Measurements from ENCODE around the gene PTPRN2.
"Not testable (repeated sequence)": the region's sequence is repeated elsewhere in the genome, so short reads cannot be mapped to it uniquely, and the experiment has no call there.

PTPRN2 gene

DNA sequence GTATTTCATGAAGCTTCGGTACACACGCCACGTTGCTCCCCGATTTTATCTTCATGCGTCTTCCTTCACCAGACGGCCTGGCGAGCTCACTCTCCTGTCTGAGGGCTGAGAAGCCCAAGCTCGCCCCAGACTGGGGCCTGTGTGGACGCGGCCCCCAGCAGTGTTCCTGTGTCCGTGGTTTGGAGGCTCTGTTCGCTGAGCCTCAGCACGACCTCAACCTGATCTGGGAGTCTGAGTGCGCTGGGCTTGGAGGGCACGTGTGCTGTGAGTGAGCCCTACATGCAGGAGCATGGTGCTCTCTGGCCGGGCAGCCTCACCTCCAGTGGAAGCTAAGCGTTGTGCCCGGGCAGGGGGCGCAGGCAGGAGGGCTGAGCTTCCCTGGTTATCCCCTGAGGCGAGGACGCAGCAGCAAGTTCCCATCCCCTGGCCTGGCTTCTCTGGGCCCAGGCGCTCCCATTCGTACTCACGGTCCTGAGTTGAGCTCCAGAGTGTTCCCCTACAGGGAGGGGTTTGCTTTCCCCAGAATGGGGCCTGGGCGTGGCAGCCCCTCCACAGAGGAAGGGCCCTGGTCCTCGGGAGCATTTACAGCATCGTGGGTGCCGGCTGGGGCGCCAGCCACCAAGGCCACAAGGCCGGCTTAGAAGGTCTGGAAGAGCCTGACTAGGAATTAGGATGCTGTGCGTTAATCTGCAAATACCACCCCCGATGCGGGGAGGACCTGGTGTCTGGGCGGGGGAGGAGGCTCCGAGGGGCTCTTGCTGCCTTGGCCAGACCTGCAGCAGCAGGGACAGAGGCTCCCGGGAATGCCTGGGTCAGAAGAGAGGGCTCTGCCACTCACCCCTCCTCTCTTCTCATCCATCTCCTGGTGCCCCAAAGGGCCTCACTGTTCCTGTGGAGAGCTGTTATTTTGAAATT lies 850.2 kb downstream of the PTPRN2 start:
- no peak for DNase-seq (ENCODE audit: low read depth in 2 of 2, low spot score in 1 of 2)

DNA sequence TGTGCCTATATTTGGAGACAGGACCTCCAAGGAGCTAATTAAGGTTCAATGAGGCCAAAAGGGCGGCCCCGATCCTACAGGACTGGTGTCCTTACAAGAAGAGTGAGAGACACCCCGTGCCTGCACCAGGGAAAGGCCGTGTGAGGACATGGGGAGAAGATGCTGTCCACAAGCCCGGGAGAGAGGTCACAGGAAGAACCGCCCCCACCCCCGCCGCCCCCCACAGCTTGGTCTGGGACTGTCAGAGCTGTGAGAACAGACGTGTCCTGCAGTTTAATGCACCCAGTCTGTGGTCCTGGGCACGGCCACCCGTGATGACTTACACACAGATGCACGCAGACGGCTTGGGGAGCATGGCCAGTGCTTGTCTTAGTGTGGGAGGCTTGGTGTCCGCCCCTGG lies 851.3 kb downstream of the PTPRN2 start:
- DNase-seq (ENCODE audit: low read depth in 2 of 2, low spot score in 1 of 2), result no peak

DNA sequence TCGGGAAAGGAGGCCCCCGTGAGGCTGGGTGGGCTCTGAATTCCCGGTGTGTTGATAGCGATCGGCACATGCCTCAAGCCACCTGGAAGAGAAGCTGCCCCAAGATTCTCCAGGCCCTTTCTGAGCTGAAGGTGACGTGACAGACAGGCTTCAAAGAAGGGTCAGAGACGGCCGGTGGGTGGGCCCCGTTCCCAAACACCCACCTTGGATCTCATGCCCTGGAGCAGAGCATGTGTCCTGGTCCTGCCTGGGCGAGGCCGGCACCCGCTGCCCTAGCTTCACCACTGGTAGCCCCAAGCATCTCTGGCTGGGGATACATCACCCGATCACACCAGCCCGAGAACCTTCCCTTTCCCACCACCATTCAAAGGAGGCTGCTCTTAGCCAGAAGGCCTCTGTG lies 851.8 kb downstream of the PTPRN2 start:
- DNase-seq (ENCODE audit: low read depth in 2 of 2, low spot score in 1 of 2), result no peak

DNA sequence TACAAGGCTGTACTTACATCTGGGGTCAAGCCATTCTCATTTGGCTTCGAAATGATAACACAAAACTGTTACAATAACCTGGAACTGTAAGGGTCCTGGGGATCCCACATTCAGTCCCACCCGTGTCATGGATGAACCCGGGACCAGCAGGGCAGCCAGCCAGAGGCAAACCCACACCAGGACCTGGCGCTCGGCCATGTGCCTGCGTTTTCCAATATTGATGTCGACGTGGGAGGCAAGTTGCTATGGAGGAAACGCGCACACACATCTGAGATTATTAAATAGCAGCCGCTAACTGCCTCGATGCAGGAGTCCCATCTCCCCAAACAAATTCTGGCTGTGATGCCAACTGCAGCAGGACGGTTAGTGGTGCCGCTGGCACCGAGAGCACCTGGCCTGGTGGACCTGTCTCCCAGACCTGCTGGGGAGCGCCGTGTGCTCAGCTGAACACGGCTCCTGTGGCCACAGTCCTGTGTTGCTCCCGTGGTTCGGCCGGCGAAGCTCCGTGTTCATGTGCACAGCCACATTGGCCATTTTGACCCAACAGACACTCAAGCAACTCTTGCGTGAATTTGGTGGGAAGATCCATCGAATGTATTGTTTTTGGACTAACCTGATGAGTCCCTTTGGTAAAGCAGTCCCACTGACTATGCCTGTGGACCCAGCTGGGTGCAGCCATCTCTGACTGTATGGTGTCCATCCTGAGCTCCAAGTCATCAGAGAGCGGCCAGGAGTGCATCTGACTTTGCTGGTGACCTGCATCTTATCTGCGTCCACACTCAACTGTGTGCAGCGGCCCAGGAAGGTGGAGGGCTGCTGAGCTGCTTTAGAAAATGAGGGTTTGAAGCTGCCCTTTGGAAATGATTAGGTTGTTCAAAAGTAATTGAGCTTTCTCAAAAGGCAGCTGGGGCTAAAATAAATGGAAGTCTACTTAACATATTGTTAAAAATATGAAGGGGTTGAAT lies 852.7 kb downstream of the PTPRN2 start:
- no peak for DNase-seq (ENCODE audit: low read depth in 2 of 2, low spot score in 1 of 2)

DNA sequence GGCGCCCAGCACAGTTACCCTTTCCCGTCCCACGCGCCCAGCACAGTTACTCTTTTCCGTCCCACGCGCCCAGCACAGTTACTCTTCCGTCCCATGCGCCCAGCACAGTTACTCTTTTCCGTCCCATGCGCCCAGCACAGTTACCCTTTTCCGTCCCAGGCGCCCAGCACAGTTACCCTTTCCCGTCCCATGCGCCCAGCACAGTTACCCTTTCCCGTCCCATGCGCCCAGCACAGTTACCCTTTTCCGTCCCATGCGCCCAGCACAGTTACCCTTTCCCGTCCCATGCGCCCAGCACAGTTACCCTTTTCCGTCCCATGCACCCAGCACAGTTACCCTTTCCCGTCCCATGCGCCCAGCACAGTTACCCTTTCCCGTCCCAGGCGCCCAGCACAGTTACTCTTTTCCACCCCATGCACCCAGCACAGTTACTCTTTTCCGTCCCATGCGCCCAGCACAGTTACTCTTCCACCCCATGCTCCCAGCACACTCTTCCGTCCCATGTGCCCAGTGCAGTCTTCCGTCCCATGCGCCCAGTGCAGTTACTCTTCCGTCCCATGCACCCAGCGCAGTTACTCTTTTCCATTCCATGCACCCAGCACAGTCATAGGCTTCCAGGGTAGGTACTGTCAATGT lies 853.7 kb downstream of the PTPRN2 start:
- not testable (repeated sequence) for DNase-seq (ENCODE audit: low read depth in 2 of 2, low spot score in 1 of 2)

DNA sequence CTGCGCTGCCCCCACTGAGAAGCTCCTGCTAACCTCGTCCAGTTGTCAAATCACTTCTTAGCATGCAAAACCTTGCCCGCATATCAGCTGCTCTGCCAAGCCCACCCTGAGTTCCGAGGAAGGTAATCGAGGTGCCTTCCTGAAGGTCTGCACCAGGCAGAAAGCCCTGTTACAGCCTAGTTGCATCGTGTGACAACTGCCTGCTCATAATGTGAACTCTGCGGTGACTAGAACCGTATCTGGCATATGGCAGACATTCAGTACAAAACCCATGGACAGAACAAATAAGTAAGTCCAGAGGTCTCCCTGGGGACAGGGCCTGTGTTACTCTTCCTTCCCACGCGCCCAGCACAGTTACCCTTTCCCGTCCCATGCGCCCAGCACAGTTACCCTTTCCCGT lies 856.5 kb downstream of the PTPRN2 start:
- DNase-seq (ENCODE audit: low read depth in 2 of 2, low spot score in 1 of 2), result no peak

DNA sequence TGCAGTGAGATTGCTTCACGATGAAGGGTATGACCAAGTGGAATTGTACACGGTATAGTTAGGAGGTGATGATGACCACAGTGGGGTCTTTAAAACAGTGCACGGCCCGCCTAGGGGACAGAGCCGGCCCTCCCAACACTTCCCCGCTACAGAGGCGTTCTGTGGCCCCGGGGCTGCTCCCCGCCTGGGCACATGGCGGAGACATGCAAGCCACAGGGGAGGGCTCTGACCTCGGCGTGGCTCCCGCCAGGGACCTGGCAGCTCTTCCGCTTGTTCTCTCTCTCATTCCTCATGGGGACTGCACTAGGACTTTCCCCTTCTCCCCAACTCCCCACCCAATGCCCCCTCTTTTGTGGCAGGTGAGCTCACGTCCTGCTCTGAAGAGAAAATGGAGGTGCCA lies 857.0 kb downstream of the PTPRN2 start:
- DNase-seq (ENCODE audit: low read depth in 2 of 2, low spot score in 1 of 2), result no peak

DNA sequence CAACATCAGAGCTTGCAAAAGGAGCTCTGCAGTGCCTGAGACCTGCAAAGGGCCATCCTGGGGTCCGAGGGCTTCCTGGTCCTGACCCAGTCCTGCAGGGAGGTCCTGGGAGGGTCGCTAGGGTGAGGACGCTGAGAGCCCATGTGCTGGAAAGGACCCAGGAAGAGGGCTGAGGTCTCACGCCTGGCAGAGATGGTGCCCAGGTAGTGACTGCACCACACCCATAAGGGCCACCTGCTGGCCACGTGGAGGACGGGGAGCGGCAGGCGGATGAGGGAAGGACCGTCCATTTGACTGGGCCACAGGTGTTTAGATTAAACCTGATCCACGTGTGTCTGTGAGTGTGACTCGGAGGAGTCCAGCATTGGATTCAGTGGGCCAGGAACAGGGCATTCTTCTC lies 858.1 kb downstream of the PTPRN2 start:
- no peak for DNase-seq (ENCODE audit: low read depth in 2 of 2, low spot score in 1 of 2)

DNA sequence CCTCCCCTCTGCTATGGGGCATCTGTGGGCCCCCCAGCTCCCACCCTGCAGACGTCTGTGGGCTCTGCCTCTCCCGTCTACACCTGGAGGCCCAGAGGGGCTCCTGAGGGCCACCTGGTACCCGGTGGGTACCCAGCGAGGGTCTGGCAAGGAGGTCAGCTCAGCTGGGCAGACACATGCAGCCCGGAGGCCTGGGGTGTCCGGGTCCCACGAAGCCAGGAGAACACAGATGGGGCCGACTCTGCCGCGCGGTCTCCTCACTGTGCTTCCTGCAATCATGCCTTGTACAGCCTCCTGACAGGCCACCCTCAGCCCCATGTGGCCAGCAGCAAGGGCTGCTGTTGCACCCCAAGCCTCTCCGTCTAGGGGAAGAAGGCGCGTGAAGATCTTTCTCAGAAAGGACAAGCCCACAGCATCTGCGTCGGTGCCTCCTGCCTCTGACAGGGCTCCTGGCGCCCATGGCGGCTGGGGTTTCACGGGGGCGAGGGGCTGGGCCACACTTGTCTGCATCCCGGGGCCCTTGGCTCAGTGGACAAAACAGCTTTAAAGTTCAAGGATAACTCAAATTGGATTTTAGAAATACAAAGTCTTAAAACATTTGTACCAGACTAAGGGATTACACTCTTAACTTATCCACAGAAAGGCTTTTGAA lies 859.5 kb downstream of the PTPRN2 start:
- no peak for DNase-seq (ENCODE audit: low read depth in 2 of 2, low spot score in 1 of 2)

DNA sequence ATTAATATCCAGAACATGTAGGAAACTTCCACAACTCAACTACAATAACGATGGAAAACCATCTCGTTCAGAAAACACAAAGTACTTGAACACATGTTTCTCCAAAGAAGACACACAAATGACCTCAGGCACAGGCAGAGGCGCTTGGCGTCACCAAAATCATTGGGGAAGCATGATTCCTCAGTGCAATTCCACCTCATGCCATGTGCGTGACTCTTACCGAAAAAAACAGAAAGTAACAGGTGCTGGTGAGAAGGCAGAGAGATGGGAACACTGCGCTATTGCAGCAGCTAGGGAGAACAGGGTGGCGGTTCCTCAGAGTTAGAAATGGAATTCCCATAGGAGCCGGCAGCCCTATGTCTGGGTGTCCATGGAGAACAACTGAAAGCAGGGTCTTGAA lies 860.9 kb downstream of the PTPRN2 start:
- no peak for DNase-seq (ENCODE audit: low read depth in 2 of 2, low spot score in 1 of 2)

DNA sequence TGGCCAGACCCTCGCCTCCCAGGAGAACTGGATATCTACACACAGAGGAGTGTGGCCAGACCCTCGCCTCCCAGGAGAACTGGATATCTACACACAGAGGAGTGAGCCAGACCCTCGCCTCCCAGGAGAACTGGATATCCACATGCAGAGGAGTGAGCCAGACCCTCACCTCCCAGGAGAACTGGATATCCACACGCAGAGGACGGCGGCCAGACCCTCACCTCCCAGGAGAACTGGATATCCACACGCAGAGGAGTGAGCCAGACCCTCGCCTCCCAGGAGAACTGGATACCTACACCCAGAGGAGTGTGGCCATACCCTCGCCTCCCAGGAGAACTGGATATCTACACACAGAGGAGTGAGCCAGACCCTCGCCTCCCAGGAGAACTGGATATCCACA lies 862.3 kb downstream of the PTPRN2 start:
- DNase-seq (ENCODE audit: low read depth in 2 of 2, low spot score in 1 of 2), result not testable (repeated sequence)

DNA sequence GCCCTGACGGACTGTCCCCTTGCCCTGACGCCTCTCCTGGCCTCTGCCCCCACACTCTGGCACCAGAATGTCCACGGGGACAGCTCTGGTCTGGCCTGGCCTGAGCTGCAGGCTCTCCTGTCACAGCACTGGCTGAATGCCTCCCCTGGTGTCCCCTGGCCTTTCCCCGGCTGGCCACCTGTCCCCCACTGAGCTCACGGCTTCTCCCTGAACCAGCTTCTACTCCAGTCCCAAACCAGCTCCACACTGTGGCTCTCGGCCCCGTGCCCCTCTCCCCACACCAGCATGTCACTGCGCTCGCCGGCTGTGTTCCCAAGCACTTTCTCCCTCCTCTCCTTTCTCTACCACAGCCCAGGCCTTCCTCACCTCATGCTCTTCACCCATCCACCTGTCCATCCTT lies 864.4 kb downstream of the PTPRN2 start:
- DNase-seq (ENCODE audit: low read depth in 2 of 2, low spot score in 1 of 2), result no peak

DNA sequence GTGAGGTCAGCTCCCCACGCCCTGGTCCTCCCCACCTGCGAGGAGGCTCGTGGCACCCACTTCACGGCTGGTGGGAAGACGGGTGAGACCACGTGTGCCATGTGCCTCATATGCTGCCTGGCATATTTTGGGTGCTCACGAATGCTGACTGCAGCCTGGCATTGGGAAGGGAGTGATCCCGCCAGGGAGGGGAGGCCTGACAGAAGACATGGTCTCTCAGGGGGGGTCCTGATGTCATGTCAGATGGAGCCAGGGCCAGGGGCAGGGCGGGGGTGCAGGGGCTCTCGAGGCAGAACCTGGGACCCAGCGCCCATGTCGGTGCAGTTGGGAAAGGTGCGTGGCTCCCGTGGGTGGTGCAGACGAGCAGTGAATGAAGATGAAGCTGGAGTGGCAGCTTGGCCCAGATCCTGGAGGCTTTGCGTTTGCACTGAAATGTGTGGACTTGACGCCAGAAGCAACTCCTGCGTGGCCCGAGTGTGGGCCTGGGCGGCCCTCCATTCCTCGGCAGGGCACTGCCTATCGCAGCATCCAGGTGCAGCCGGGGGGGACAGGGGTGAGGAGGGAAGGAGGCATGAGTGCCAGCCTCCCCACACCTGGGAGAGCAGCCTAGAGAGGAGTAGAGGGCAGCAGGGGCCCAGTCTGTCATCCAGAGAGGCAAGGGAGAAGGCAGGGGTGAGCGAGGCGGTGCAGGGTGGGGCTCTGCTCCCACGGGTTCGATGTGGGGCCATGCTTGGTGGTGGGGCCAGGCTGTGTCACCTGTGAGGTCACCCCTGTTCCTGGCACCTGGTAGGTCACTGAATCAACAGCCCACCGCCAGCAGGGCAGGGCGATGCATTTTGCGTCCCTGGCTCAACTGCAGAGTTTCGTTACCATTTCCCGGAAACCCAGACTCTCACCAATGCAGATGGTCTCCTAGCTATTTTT lies 865.2 kb downstream of the PTPRN2 start:
- DNase-seq (ENCODE audit: low read depth in 2 of 2, low spot score in 1 of 2), result no peak

DNA sequence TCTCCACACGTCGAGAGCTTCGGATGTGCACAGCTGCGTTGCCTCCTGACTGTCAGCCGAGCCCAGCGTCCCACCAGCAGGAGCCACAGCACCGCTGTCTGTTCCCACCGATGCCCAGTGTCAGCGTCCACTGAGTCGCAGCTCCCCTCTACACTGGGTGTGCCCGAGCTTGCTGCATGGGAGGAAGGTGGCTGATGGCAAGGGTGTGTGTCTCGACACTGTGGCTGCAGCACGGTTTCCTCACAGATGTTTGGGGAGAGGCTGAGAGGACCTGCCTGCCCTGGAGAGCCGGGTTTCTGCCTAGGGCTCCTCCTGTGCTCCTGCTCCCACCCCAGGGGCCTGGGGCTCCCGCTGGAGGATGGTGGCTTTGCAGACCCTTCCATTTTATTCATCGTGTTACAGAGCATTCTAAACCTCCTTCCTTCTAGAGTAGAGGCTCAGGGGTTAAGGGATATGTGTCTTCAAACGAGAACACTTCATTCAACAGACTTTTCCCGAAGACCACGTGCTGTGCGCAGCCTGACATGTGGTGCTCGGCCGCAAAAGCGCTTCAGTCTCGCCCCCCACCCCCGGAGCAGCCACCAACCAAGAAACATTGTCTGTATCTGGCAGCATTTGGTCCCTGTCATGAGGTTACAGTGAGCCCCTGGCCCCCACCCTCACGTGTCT lies 866.0 kb downstream of the PTPRN2 start:
- DNase-seq (ENCODE audit: low read depth in 2 of 2, low spot score in 1 of 2), result no peak

DNA sequence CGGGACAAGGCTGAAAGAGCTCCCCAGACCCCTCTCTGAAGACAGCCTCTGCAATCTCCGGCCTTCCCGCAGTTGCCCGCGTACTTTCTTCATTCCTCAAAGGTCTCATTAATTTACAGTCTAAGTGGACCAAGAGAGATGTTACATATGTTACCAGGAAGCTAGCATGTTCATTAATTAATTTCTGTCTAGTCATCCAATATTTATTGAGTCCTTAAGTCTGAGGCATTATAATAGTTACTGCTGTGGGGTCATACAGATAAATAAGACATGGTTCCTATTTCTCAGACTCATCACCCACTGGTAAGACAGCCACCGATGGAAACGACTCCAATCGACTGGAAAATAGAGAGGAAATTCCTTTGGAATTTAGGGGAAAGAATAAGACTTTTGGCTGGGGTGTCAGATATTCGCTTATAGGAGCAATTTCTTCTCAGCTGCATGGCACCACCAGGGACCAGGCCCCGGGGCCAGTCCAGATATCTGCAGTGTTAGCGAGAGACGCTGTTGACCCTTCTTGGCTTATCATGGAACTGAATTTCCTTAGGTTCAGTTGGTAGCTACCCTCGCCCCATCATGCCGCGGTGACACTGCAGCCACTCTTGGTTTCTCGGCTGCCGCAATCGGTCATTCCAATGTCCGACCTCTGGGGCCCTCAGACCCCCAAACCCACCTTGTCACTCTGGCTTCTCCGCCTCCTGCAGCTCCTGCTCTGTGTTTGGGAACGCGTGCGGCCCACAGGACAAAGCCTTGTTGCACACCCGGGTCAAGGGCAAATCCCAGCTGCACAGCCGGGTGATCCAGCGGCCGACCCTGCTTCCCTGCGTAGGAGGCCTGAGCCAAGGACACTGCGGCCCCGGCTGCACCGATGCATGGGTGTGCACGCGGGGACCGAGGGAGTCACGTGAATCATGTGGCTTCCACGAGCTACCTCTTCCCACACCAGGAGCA lies 867.6 kb downstream of the PTPRN2 start:
- DNase-seq (ENCODE audit: low read depth in 2 of 2, low spot score in 1 of 2), result no peak

DNA sequence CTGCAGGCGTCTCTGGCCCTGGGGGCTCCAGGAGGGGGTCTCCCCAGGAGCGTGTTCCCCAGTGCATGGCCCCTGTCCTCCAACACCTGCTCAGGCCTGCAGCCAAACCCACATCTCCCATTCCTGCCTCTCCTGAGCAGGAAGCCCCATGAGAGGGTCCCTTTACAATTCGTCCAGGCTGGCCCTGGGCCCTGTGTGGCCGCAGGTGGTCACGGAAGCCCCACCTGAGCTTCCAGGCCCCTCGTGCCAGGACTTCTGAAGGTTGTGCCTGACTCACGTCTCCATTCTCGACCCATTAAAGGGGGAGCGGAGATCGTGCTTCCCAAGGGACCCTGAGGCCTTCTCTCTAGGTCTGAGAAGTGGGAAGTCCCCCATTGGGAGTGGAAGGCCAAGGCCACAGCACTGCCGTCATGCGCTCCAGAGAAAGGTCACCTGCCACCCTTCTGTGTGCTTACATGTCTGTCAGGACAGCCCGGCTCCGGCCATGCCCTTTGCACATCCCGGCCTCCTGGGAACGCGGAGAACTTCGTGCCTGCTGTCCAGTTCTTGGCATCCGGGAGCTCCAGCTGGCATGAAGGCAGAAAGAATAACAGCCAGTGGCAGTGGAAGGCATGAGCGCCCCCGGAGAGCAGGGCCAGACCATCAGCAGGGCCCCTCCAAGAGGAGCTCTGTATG lies 868.5 kb downstream of the PTPRN2 start:
- no peak for DNase-seq (ENCODE audit: low read depth in 2 of 2, low spot score in 1 of 2)

DNA sequence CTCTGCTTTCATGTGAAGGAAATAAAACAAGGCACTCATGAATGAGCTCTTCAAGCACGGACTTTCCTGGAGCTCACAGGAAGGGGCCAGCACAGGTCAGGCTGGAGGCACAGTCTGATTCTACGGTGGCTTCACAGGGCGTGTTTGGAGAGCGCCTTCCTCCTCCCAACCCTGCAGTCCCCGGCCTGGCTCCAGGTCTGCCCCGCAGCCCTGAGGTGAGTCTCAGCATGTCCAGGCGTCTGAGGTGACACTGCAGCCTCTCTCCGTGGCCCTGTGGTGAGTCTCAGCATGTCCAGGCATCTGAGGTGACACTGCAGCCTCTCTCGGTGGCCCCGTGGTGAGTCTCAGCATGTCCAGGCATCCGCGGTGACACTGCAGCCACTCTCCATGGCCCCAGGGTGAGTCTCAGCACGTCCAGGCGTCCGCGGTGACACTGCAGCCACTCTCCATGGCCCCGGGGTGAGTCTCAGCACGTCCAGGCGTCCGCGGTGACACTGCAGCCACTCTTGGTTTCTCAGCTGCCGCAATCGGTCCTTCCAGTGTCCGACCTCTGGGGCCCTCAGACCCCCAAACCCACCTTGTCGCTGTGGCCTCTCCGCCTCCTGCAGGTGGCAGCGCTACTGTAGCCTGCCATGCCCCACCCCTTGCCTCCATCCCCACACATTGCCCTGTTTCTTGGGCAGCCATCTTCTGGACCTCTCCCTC lies 869.2 kb downstream of the PTPRN2 start:
- DNase-seq (ENCODE audit: low read depth in 2 of 2, low spot score in 1 of 2), result no peak

Measured in stimulated activated CD8-positive, alpha-beta memory T cell treated with anti-CD3 and anti-CD28 coated beads, Interleukin-4, amount 100 ng/mL, for 4 hours (primary cell).